Activated CD4-positive, alpha-beta T cell treated with anti-CD3 and anti-CD28 coated beads, Interleukin-10, Interleukin-2, amounts not matched to agents 100 ng/mL and 50 ng/mL, durations not matched to agents 16 hours and 8 hours (primary cell): ENCODE data around the gene XBP1.
"Not testable (repeated sequence)": the region's sequence is repeated elsewhere in the genome, so short reads cannot be mapped to it uniquely, and the experiment has no call there.

Source experiments
- DNase-seq: peaks from one replicate; pipeline ENCODE4 v3.0.0-alpha.2; 2020

XBP1 gene

GRCh38 chr22:28791841-28792490 is 8.4 kb downstream of the XBP1 start:
- DNase-seq, result peak; percentile 58

GRCh38 chr22:28791124-28791523 is 9.2 kb downstream of the XBP1 start:
- DNase-seq, result no peak

GRCh38 chr22:28788601-28789000 is 11.8 kb downstream of the XBP1 start:
- DNase-seq, result no peak

- DNase-seq, result no peak
Measured at GRCh38 chr22:28783786-28784671, 16.3 kb downstream of the XBP1 start.

GRCh38 chr22:28780296-28780695 is 20.1 kb downstream of the XBP1 start:
- no peak for DNase-seq

GRCh38 chr22:28779833-28780232 is 20.5 kb downstream of the XBP1 start:
- DNase-seq, result no peak

- no peak for DNase-seq
Measured at GRCh38 chr22:28774378-28774777, 26.0 kb downstream of the XBP1 start.

GRCh38 chr22:28773461-28773867 is 26.9 kb downstream of the XBP1 start:
- DNase-seq, result peak; percentile 80

GRCh38 chr22:28772633-28773460 is 27.5 kb downstream of the XBP1 start, which contains the start of gene CCDC117:
Gene CCDC117 (plus strand): TSS chr22:28772695. CDS start chr22:28772850, 155 bp downstream.
- peak; percentile 97 for DNase-seq

- no peak for DNase-seq
Measured at GRCh38 chr22:28771195-28771791, 29.1 kb downstream of the XBP1 start.

- DNase-seq, result no peak
Measured at GRCh38 chr22:28769394-28770085, 30.8 kb downstream of the XBP1 start.

GRCh38 chr22:28768701-28769393 is 31.5 kb downstream of the XBP1 start:
- no peak for DNase-seq

- no peak for DNase-seq
Measured at GRCh38 chr22:28766628-28767027, 33.7 kb downstream of the XBP1 start.

GRCh38 chr22:28762000-28762399 is 38.4 kb downstream of the XBP1 start:
- DNase-seq, result not testable (repeated sequence)

GRCh38 chr22:28761449-28761755 is 39.0 kb downstream of the XBP1 start:
- no peak for DNase-seq

GRCh38 chr22:28759861-28760560 is 40.4 kb downstream of the XBP1 start:
- no peak for DNase-seq

- not testable (repeated sequence) for DNase-seq
Measured at GRCh38 chr22:28754512-28754911, 45.9 kb downstream of the XBP1 start.

- DNase-seq, result no peak
Measured at GRCh38 chr22:28750471-28750881, 49.9 kb downstream of the XBP1 start.
